ENCODE measurements around the gene SLC25A52.

DNA sequence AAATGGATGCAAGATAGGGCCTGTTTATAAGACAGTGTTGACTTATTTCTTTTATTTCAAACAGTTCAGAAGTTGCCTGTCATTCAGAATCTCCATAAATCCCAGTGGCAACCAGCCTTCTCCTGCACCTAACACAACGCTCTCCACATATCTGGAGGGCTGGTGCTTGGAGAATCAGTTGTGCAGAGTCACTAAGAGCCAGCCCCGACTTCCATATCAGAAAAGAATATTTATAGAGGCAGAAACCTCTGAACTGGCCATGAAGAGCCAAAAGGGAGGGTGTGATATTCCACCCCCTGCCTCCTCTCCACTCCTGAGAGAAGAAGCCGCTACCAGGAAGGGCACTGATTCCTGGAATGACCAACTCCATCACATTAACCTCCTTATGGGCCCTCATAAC is 42.3 kb downstream of the SLC25A52 start:
- TF ChIP-seq, protein P1, sequence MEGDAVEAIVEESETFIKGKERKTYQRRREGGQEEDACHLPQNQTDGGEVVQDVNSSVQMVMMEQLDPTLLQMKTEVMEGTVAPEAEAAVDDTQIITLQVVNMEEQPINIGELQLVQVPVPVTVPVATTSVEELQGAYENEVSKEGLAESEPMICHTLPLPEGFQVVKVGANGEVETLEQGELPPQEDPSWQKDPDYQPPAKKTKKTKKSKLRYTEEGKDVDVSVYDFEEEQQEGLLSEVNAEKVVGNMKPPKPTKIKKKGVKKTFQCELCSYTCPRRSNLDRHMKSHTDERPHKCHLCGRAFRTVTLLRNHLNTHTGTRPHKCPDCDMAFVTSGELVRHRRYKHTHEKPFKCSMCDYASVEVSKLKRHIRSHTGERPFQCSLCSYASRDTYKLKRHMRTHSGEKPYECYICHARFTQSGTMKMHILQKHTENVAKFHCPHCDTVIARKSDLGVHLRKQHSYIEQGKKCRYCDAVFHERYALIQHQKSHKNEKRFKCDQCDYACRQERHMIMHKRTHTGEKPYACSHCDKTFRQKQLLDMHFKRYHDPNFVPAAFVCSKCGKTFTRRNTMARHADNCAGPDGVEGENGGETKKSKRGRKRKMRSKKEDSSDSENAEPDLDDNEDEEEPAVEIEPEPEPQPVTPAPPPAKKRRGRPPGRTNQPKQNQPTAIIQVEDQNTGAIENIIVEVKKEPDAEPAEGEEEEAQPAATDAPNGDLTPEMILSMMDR (IDR thresholded peaks at IDR 0.05) = no peak
- no peak for TF ChIP-seq POLR2AphosphoS5 (IDR thresholded peaks at IDR 0.05)
- no peak for TF ChIP-seq POLR2A (IDR thresholded peaks at IDR 0.05)

All from sigmoid colon (tissue), 4 donors.